Measurements from ENCODE around the gene MOK. TPM values are rescaled to one million over a fixed set of nuclear protein-coding genes. Genes with fewer than 3 reads are reported as not detected.

MOK gene
- total and polyA plus RNA-seq, 2 donors, result 2.9 to 9.0 TPM

- Histone ChIP-seq H3K27ac (ENCODE audit: low read depth in 1 of 2, low read length in 1 of 2) (no peak overlapping the region), H3K4me1 (ENCODE audit: control insufficient read depth in 2 of 2, insufficient read depth in 2 of 2, low read length in 2 of 2) (no peaks in the 10 kb centered on the region), H3K4me3 (ENCODE audit: low read length in 2 of 2) (no peak overlapping the region), H3K9me3 (ENCODE audit: control insufficient read depth in 2 of 2, insufficient read depth in 1 of 2, low read length in 1 of 2) (no peaks in the 10 kb centered on the region), H3K36me3 (ENCODE audit: control insufficient read depth in 2 of 2, insufficient read depth in 2 of 2, low read length in 1 of 2) (peaks cover 45 to 51% of the 10 kb centered on the region in 2 donors), H3K27me3 (ENCODE audit: control insufficient read depth in 2 of 2, insufficient read depth in 1 of 2, low read length in 1 of 2) (no peaks in the 10 kb centered on the region)
- DNase-seq (ENCODE audit: low read depth in 6 of 9, low spot score in 9 of 9), result no peak
- 98% methylated on average over 5 of the region's 5 CpGs for WGBS
Measured at GRCh38 chr14:102344485-102344884, 39.5 kb upstream of the MOK start.

- H3K36me3 ChIP-seq (ENCODE audit: control insufficient read depth in 2 of 2, insufficient read depth in 2 of 2, low read length in 1 of 2), result peaks cover 46 to 49% of the 10 kb centered on the region in 2 donors
- WGBS, result 97% methylated on average over 7 of the region's 7 CpGs
Measured at GRCh38 chr14:102344084-102344483, 39.1 kb upstream of the MOK start.

GRCh38 chr14:102342238-102342637 lies 37.3 kb upstream of the MOK start:
- Histone ChIP-seq H3K4me3 (ENCODE audit: low read length in 2 of 2) (no peak overlapping the region), H3K9me3 (ENCODE audit: control insufficient read depth in 2 of 2, insufficient read depth in 1 of 2, low read length in 1 of 2) (no peaks in the 10 kb centered on the region), H3K27me3 (ENCODE audit: control insufficient read depth in 2 of 2, insufficient read depth in 1 of 2, low read length in 1 of 2) (no peaks in the 10 kb centered on the region), H3K27ac (ENCODE audit: low read depth in 1 of 2, low read length in 1 of 2) (no peak overlapping the region), H3K4me1 (ENCODE audit: control insufficient read depth in 2 of 2, insufficient read depth in 2 of 2, low read length in 2 of 2) (no peaks in the 10 kb centered on the region), H3K36me3 (ENCODE audit: control insufficient read depth in 2 of 2, insufficient read depth in 2 of 2, low read length in 1 of 2) (peaks cover 40 to 46% of the 10 kb centered on the region in 2 donors)
- 96% methylated on average over 5 of the region's 5 CpGs for WGBS
- no peak for DNase-seq (ENCODE audit: low read depth in 6 of 9, low spot score in 9 of 9)

More at GRCh38 chr14:102344084-102344483, 39.1 kb upstream of the MOK start:
- Histone ChIP-seq H3K27me3 (ENCODE audit: control insufficient read depth in 2 of 2, insufficient read depth in 1 of 2, low read length in 1 of 2) (no peaks in the 10 kb centered on the region), H3K4me3 (ENCODE audit: low read length in 2 of 2) (no peak overlapping the region), H3K27ac (ENCODE audit: low read depth in 1 of 2, low read length in 1 of 2) (no peak overlapping the region), H3K9me3 (ENCODE audit: control insufficient read depth in 2 of 2, insufficient read depth in 1 of 2, low read length in 1 of 2) (no peaks in the 10 kb centered on the region), H3K4me1 (ENCODE audit: control insufficient read depth in 2 of 2, insufficient read depth in 2 of 2, low read length in 2 of 2) (no peaks in the 10 kb centered on the region)
- no peak for DNase-seq (ENCODE audit: low read depth in 6 of 9, low spot score in 9 of 9)

GRCh38 chr14:102341566-102341965 lies 36.6 kb upstream of the MOK start:
- 94% methylated on average over 8 of the region's 8 CpGs for WGBS
- Histone ChIP-seq H3K36me3 (ENCODE audit: control insufficient read depth in 2 of 2, insufficient read depth in 2 of 2, low read length in 1 of 2) (peaks cover 39 to 42% of the 10 kb centered on the region in 2 donors), H3K9me3 (ENCODE audit: control insufficient read depth in 2 of 2, insufficient read depth in 1 of 2, low read length in 1 of 2) (no peaks in the 10 kb centered on the region), H3K4me3 (ENCODE audit: low read length in 2 of 2) (no peak overlapping the region), H3K27me3 (ENCODE audit: control insufficient read depth in 2 of 2, insufficient read depth in 1 of 2, low read length in 1 of 2) (no peaks in the 10 kb centered on the region), H3K27ac (ENCODE audit: low read depth in 1 of 2, low read length in 1 of 2) (no peak overlapping the region), H3K4me1 (ENCODE audit: control insufficient read depth in 2 of 2, insufficient read depth in 2 of 2, low read length in 2 of 2) (no peaks in the 10 kb centered on the region)
- DNase-seq (ENCODE audit: low read depth in 6 of 9, low spot score in 9 of 9), result no peak

GRCh38 chr14:102338724-102339123 lies 33.8 kb upstream of the MOK start:
- H3K4me3 ChIP-seq (ENCODE audit: low read length in 2 of 2), result no peak overlapping the region
- WGBS, result 96% methylated on average over 9 of the region's 9 CpGs
- no peaks in the 10 kb centered on the region for H3K27me3 ChIP-seq (ENCODE audit: control insufficient read depth in 2 of 2, insufficient read depth in 1 of 2, low read length in 1 of 2)
- no peak overlapping the region for H3K27ac ChIP-seq (ENCODE audit: low read depth in 1 of 2, low read length in 1 of 2)
- DNase-seq (ENCODE audit: low read depth in 6 of 9, low spot score in 9 of 9), result no peak
- peaks cover 32 to 43% of the 10 kb centered on the region in 2 donors for H3K36me3 ChIP-seq (ENCODE audit: control insufficient read depth in 2 of 2, insufficient read depth in 2 of 2, low read length in 1 of 2)
- no peaks in the 10 kb centered on the region for H3K4me1 ChIP-seq (ENCODE audit: control insufficient read depth in 2 of 2, insufficient read depth in 2 of 2, low read length in 2 of 2)
- no peaks in the 10 kb centered on the region for H3K9me3 ChIP-seq (ENCODE audit: control insufficient read depth in 2 of 2, insufficient read depth in 1 of 2, low read length in 1 of 2)

GRCh38 chr14:102335163-102335562 lies 30.2 kb upstream of the MOK start:
- Histone ChIP-seq H3K4me3 (ENCODE audit: low read length in 2 of 2) (no peak overlapping the region), H3K27me3 (ENCODE audit: control insufficient read depth in 2 of 2, insufficient read depth in 1 of 2, low read length in 1 of 2) (no peaks in the 10 kb centered on the region), H3K36me3 (ENCODE audit: control insufficient read depth in 2 of 2, insufficient read depth in 2 of 2, low read length in 1 of 2) (peaks cover 24 to 32% of the 10 kb centered on the region in 2 donors), H3K4me1 (ENCODE audit: control insufficient read depth in 2 of 2, insufficient read depth in 2 of 2, low read length in 2 of 2) (no peaks in the 10 kb centered on the region), H3K27ac (ENCODE audit: low read depth in 1 of 2, low read length in 1 of 2) (no peak overlapping the region), H3K9me3 (ENCODE audit: control insufficient read depth in 2 of 2, insufficient read depth in 1 of 2, low read length in 1 of 2) (peaks cover 0 to 3% of the 10 kb centered on the region in 2 donors)
- 97% methylated on average over 7 of the region's 7 CpGs for WGBS
- no peak for DNase-seq (ENCODE audit: low read depth in 6 of 9, low spot score in 9 of 9)

GRCh38 chr14:102333795-102334705 lies 29.1 kb upstream of the MOK start:
- Histone ChIP-seq H3K4me1 (ENCODE audit: control insufficient read depth in 2 of 2, insufficient read depth in 2 of 2, low read length in 2 of 2) (no peaks in the 10 kb centered on the region), H3K9me3 (ENCODE audit: control insufficient read depth in 2 of 2, insufficient read depth in 1 of 2, low read length in 1 of 2) (peaks cover 0 to 3% of the 10 kb centered on the region in 2 donors), H3K4me3 (ENCODE audit: low read length in 2 of 2) (no peak overlapping the region), H3K27ac (ENCODE audit: low read depth in 1 of 2, low read length in 1 of 2) (no peak overlapping the region), H3K27me3 (ENCODE audit: control insufficient read depth in 2 of 2, insufficient read depth in 1 of 2, low read length in 1 of 2) (no peaks in the 10 kb centered on the region), H3K36me3 (ENCODE audit: control insufficient read depth in 2 of 2, insufficient read depth in 2 of 2, low read length in 1 of 2) (peaks cover 22 to 29% of the 10 kb centered on the region in 2 donors)
- DNase-seq (ENCODE audit: low read depth in 6 of 9, low spot score in 9 of 9), result no peak
- 98% methylated on average over 13 of the region's 13 CpGs for WGBS

GRCh38 chr14:102333390-102333789 lies 28.4 kb upstream of the MOK start:
- Histone ChIP-seq H3K36me3 (ENCODE audit: control insufficient read depth in 2 of 2, insufficient read depth in 2 of 2, low read length in 1 of 2) (peaks cover 15 to 24% of the 10 kb centered on the region in 2 donors), H3K9me3 (ENCODE audit: control insufficient read depth in 2 of 2, insufficient read depth in 1 of 2, low read length in 1 of 2) (peaks cover 0 to 3% of the 10 kb centered on the region in 2 donors), H3K27ac (ENCODE audit: low read depth in 1 of 2, low read length in 1 of 2) (no peak overlapping the region), H3K4me1 (ENCODE audit: control insufficient read depth in 2 of 2, insufficient read depth in 2 of 2, low read length in 2 of 2) (no peaks in the 10 kb centered on the region), H3K4me3 (ENCODE audit: low read length in 2 of 2) (no peak overlapping the region), H3K27me3 (ENCODE audit: control insufficient read depth in 2 of 2, insufficient read depth in 1 of 2, low read length in 1 of 2) (no peaks in the 10 kb centered on the region)
- no peak for DNase-seq (ENCODE audit: low read depth in 6 of 9, low spot score in 9 of 9)
- 95% methylated on average over 7 of the region's 7 CpGs for WGBS

- H3K27me3 ChIP-seq (ENCODE audit: control insufficient read depth in 2 of 2, insufficient read depth in 1 of 2, low read length in 1 of 2), result no peaks in the 10 kb centered on the region
- no peak overlapping the region for H3K27ac ChIP-seq (ENCODE audit: low read depth in 1 of 2, low read length in 1 of 2)
- H3K36me3 ChIP-seq (ENCODE audit: control insufficient read depth in 2 of 2, insufficient read depth in 2 of 2, low read length in 1 of 2), result peaks cover 9 to 21% of the 10 kb centered on the region in 2 donors
- peaks cover 0 to 3% of the 10 kb centered on the region in 2 donors for H3K9me3 ChIP-seq (ENCODE audit: control insufficient read depth in 2 of 2, insufficient read depth in 1 of 2, low read length in 1 of 2)
- WGBS, result 97% methylated on average over 8 of the region's 8 CpGs
- no peak overlapping the region for H3K4me3 ChIP-seq (ENCODE audit: low read length in 2 of 2)
- no peaks in the 10 kb centered on the region for H3K4me1 ChIP-seq (ENCODE audit: control insufficient read depth in 2 of 2, insufficient read depth in 2 of 2, low read length in 2 of 2)
- DNase-seq (ENCODE audit: low read depth in 6 of 9, low spot score in 9 of 9), result no peak
Measured at GRCh38 chr14:102330806-102331205, 25.8 kb upstream of the MOK start.
